AG08395 (cell line): Measurements from ENCODE around the gene STC2.
"Not testable (repeated sequence)": the region's sequence is repeated elsewhere in the genome, so short reads cannot be mapped to it uniquely, and the experiment has no call there.

Experiments
- DNase-seq: peaks from one replicate; pipeline ENCODE4 v3.0.0; 2012; ENCODE audit warnings: mixed read lengths, low spot score

Gene STC2, protein sequence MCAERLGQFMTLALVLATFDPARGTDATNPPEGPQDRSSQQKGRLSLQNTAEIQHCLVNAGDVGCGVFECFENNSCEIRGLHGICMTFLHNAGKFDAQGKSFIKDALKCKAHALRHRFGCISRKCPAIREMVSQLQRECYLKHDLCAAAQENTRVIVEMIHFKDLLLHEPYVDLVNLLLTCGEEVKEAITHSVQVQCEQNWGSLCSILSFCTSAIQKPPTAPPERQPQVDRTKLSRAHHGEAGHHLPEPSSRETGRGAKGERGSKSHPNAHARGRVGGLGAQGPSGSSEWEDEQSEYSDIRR

DNA sequence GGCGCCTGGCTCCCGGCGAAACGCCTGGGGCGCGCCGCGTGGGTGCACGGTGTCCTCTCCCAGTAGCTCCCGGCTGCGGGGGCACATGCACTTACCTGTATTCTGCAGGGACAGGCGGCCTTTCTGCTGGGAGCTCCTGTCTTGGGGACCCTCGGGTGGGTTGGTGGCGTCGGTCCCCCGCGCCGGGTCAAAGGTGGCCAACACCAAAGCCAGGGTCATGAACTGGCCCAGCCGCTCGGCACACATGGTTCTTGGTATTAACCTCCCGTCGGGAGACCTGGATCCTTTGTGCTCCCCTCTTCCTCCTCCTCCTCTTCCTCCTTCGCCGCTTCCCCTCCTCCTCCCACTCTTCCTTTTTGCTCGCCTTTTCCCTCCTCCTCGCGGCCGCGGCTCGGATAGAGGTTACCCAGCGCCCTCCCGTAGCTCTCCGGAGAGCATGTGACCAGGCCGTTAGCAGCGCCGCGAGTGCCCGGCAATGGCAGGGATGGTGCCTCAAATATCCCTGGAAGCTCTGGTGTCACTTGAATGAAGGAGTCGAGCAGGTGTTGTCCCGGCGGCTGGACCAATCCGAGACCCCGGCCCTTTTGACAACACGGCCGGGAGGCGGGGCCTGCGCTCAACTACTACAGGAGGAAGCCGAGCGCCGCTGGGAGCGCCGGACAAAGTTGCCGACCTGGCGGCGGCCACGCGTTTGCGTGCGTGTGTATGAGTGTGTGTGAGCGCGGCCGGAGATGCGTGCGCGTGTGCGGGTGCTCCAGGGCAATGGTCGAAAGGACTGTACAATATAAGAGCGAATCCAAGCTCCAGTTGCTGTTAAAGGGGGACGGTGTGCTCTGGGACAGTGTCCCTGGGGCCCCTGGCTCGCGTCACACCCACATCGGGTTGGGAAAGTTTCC is at the start of gene STC2:
TSS of gene STC2 (minus strand) at position 467 of the 896 bp plus-strand sequence. CDS start at position 246, 221 bp downstream.
- peak; percentile 90 for DNase-seq

DNA sequence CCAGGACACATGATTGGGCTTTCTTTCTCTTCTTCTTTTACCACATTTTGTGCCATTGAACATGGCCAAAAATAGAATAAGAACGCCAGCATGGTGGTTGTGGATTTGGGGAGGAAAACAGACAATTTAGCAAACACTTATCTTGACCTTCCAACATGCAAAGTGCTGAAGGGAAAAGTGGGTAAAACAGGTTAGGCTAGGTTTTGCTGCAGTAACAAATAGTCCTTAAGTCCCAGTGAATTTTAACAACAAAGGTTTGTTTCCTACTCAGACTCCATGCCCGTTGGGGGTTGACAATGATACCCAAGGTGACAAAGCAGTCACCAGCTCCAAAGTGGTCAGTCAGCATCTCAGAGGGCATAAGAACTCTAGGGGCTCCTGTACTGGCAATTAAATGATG is 43.2 kb upstream of the STC2 start:
- no peak for DNase-seq

DNA sequence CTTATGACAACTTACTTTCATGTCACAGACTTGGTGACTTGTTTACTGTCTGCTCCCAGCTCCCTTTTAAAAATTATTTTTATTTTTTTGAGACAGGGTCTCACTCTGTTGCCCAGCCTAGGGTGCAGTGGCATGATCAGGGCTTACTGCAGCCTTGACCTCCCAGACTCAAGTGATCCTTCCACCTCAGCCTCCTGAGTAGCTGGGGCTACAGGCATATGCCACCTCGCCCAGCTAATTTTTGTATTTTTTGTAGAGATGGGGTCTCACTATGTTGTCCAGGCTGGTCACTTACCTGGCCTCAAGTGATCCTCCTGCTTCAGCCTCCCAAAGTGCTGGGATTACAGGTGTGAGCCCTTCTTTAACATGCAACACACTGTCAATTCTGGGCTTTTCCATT is 35.2 kb upstream of the STC2 start:
- DNase-seq: not testable (repeated sequence)

DNA sequence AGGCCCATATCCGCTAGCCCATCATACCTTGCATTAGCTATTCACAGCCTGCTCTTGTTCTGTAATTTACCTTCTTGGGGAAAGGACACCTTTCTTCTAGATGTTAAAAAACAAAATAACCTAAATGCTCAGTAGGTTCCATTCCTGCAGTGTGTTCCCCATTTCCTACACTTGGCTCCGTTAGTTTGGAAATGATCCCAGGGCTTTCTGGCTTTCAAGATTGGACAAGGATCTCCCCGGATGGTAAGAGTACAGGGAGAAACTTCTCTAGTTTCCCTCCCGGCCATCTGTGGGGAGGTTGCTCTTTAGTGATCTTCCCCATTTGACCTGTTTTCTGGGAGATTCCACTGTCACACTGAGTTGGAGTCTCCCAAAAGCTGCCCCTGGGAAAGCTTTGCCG is 27.3 kb upstream of the STC2 start:
- DNase-seq: no peak

DNA sequence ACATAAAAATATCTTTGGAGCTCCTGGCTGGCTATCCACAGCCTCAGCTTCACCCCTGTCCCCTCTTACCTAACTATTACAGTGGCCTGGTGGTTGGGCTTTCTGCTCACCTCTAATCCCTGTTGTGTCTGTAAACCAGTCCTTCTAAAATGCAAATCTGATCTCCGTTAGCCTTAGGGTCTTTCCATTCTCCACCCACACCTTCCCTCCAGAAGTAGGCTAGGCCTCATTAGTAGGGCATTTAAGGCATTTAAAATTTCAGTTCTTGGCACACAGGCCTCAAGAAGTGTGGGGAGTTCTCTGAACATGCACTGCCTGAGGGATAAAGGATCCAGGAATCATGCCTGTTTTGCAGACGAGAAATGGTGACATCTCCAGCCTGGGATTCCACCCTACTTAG is 26.4 kb upstream of the STC2 start:
- no peak for DNase-seq

DNA sequence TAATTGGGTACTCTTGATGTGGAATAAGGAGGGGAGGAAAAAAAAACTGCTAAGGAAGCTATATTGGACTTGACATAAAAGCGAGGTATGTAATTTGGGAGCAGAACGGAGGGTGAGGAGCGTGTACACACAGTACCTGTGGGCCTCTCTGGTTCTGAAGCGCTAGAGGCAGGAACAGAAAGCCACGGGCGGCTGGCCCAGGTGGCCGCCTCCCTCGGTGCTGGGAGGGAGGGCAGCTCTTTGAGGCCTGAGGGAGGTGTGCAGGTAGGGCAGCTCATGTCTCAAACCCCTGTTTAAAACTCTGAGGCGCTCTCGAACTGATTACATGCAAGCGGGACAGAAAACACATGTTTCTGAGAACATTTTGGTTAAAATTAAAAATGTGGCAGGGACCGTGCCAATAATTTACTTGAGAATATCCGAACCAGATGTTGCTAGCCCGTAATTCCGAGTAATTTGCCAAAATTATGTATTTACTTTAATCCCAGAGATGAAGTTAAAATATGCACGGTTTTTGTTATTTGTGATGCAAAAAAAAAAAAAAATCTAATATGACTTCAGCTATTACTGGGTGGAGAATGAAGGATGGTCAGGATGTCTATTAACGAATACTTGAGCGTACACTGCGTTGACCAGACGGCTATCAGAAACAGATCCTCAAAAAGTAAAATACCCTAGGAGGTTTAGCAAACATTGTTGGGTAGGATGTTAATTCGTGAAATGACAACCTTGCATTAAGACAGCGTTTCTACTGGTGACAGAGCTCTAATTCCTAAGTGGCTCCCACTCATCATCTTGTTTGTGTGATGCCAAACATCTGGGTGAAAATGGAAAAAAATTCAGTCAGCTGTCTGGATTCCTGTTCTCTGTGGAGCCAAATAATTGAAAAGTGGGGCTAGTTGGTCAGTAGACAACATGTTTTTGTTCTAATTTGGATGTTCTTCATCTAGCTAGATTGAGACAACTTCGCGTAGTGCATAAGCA is 24.4 kb upstream of the STC2 start:
- DNase-seq: no peak

DNA sequence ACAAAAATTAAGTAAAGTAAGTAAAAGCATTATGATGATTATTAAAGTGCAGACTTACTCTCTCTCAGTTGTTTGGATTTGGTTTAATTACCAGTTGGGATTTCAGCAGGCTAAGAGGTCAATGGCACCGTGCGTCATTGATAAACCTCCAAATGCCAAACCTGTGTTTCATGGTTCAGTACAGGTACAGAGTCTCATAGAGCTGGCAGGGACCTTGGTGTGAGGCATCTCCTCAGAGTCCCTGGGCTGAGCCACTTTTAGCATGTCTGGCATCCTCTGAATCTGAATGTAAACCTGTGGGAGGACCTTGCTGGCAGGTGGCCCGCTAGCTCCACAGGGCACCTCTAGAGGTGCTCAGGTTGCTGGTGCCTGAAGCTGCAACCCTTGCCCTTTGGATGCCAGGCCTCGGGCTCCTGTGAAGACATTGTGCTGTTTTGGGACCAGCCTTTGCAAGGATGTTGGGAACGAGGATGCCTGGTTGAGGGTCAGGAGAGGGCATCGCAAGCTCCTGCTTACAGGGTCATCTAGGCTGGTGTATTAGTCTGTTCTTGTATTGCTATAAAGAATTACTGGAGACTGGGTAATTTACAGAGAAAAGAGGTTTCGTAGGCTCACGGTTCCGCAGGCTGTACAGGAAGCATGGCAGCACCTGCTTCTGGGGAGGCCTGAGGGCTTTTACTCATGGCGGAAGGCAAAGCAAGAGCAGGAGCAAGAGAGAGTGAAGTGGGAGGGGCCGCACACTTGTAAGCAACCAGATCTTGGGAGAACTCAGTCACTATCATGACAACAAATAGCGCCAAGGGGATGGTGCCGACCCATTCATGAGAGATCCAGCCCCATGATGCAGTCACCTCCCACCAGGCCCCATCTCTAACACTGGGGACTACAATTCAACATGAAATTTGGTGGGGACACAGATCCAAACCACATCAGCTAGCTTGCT is 14.9 kb upstream of the STC2 start:
- DNase-seq: no peak

DNA sequence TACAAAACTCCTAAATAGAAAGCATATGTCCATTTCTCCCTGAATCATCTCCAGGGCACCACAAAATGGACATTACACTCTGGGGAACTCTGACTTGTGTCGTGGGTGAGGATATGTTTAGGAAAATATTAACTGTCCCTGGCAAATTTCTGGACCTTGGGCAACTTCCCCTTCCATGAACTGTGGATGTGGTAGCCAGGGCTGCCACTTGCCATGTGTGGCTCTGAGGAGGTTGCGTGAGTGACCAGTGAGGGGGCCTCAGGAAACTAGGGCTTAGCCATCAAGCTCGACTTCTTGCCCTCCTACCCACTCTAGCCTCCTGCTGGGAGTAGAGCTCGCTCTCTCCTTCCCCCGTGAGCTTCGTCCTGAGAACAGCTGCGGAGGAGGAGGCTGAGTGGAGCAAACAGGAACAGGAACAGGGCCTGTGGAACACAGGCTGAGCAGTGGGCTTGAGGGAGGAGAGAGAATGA is 13.8 kb upstream of the STC2 start:
- peak; percentile 50 for DNase-seq

DNA sequence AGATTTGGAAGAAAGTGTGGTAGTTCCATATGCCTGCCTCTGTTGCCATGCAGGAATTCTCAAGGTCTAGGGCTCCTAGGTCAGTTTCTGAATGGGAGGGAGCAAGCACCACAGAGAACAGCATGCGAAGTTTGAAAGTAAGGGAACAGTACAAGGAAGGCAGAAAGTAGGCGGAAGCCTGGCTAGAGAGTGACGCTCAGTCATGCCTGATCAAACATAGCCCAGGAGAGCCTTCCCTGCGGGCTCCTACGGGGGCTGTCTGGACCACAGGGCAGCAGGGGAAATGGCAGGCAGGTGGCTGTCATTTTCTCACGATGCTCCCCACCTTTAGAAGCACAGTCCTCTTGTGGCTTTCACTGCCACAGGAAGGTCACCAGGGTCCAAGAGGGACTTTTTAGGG is 12.8 kb upstream of the STC2 start:
- no peak for DNase-seq

DNA sequence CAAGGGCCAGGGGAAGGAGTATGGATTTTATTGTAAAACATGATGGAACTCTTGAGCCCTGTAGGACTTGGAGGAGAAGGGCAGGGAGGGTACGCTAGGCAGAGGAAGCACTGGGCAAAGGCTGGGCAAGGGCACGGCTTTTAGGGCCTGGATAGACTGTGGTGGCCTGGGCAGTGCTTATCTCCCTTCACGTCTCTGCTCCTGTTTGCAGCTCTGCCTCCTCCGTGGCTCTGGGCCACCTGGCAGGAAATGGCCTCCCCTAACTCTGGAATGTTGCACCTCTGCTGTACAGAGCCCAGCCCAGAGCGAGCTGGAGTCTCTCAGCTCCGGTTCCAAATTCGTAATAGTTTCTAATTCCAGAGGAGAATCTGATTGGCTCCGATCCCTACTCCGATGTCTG is 12.2 kb upstream of the STC2 start:
- DNase-seq: no peak

DNA sequence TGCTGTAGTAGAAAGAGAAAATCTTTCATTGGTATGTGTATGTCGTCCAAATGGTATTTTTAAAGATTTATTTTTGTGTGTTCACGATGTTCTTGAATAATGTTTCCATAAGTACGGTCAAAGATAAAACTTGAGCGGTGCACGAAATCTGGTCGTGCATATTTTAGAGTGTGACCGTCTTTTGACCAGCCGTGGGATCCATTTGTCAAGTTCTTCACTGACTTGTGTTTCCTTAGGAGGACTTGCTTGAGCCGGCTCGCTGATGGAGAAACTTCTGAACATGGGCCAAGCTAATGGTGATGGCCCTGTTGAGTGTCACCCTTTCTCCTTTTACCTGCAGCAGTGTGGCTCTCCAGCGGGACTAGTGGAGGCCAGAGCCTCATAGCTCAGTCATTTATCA is 11.1 kb upstream of the STC2 start:
- DNase-seq: no peak

DNA sequence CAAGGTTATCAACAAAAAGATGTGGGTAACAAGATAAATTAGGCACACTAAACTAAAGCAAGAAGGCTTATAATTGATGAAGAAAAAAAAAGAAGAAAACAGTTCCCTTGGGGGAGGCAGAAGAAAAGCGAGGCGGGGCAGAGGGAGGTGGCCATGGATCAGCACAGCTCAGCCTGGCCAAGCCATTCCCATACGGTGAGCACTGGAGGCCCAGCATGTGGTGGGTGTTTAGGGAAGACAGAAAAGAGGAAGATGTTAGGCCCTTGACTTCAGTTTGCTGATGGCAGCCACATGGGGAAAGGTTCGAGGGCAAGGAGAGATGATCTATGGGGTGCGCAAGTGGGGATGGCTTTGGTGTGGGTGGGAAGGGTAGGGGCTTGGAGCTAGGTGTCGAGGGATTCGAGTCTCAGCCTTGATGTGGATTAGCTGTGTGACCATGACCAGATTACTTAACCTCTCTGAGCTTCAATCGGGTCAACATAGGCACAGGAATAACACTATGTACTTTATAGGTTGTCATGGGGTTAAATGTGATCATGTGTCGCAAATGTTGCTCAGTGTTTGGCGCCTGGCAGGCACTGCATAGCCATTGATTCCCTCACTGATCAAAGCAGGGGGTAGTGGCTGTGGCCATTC is 10.3 kb upstream of the STC2 start:
- no peak for DNase-seq

DNA sequence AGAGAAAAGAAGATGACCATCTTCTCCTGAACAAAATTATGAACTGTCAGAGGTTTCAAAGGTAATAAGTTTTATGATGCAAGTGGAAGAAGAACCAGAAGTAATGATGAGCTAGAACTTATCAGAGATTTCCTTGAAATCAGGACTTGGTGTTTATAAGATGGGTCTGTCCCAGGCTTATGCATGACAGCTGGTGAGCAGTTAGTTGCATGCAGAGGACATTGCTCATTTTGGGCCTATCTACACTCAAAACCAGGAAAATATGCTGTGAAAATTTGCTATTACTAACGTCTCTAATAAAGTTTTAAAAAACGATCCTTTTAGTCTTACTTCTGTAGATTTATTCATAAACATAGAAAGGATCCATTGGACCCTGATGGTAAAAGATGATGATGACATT is 6.6 kb upstream of the STC2 start:
- DNase-seq: no peak

DNA sequence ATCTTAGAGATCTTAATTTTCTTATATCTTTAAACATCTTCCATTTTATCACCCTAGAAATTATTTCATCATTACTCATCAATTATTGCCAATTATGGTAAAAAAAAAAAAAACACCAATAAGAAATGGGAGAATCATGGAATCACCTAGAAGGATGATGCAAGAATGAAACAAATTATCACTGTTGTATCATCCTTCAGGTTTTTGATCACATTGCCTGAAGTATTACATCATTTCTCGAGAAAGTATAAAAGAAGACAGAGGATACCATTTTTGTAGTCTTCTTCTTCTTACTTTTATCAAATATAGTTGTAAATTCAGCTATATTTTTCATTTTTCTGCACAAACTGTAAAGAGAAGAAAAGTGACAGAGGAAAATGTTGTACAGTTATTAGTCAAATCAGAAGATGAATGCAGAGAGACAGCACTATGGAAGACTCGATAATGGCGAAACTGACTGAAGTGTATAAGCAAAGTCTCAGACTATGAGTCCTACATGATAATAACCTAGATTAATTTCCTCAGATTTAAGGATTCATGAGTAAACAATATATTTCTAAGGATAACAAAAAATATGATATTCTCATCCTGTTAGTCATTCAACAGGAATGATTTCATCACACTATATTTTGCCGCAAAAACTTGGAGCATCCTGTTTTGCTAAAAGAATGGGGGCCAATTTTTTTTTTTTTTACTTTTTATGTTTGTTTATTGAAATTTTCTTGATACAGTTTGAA is 5.9 kb upstream of the STC2 start:
- DNase-seq: peak; percentile 50

DNA sequence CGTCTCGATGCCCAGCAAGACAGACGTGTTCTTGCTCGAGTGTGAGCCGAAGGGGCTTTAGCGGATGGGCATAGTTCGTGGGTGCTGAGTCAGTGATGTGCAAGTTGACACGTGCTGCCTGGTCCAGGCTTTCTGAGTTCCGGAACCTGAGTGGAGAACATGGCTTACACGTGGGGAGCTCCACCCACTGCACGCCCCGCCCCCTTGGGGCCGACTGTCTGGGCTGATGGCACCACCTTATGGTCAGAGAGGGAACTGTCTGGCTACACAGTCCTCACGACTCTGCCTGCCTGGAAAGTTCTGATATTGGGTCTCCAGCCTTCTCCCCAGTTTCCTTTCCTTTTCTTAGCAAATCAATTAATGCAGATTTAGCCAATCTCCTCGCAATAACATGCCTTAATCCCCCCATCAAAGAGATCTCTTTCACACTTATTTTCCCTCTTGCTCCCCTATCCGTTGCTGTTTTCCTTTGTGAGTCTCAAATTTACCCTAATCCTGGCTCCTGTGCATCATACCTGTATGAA is 3.8 kb upstream of the STC2 start:
- DNase-seq: peak; percentile 88

DNA sequence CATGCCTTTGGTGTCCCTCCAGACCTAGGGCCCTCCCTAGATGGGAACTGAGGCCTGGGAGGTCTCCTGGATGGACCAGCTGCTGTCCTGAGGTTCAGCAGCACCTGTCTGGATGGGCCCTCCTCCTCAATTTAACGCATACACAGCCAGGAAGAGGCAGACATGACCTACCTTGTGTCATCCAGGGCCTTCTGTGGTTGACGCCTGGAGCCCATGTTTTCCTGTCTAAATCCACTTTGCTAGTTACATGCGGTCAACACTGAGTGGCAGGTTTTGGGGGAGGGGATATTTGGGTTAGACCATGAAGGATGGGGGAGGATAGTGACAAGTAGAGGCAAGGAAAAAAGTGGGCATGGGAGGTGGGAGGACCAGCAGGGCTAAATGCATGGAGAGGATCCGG is 3.1 kb upstream of the STC2 start:
- DNase-seq: no peak

DNA sequence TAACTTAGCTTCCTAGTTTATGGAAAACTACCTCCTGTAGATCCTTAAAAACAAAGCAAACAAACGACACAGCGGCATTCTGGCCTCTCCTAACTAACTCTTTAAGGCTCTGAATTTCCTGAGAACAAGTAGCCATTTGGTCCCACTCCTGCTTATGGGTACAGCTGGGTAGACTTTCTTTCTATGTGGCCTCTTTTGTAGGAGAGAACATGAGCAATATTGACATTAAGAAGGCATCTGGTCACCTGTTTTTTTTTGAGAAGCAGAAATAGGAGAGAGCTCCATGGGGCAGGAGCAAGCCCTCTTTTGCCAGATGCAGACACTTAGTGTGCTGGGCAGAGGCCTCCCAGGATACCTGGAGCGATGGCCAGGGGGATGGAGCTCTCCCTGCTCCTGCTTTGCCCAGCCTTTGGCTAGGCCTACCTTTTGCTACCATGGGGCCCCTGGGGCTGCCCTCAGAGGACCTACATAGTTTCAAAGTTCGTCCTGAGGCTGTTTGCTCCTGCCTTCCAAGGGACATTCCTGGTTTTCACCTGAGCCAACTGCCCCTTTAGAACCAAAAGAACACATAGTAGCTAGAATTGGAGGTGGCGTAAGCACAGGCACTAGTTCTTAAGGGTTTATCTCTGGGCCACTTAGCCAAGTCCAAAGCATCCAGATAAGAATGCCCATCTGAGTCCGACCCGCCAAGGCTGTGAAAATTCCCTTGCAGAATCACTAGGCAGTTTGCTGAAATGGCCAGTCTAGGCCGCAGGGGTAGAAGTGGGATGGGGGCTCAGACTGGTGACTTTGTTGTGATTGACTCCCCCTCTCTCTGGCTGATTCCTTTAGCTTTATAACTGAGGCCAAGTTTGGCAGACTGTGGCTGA is 2.4 kb upstream of the STC2 start:
- no peak for DNase-seq
